Immature natural killer cell (primary cell): ENCODE data around the gene ALKBH1. TPM values are rescaled to one million over a fixed set of nuclear protein-coding genes. Genes with fewer than 3 reads are reported as not detected.
"Not testable (repeated sequence)": the region's sequence is repeated elsewhere in the genome, so short reads cannot be mapped to it uniquely, and the experiment has no call there.

Source experiments
- DNase-seq, 3 donors: peaks; one replicate each; pipeline ENCODE4 v3.0.0; 2022; ENCODE audit warnings: mixed read lengths in 1 of 3
- H3K27ac Mint-ChIP-seq, 6 donors: one replicate each; pipeline ENCODE4 v1.8.0; 2020; ENCODE audit warnings: mixed read lengths in 6 of 6, mild to moderate bottlenecking in 5 of 6, inconsistent platforms in 4 of 6, moderate library complexity in 3 of 6
- H3K27me3 Mint-ChIP-seq, 3 donors: one replicate each; pipeline ENCODE4 v1.8.0; 2020 to 2021; ENCODE audit warnings: low read depth in 3 of 3, mild to moderate bottlenecking in 3 of 3, mixed read lengths in 3 of 3, moderate library complexity in 3 of 3, inconsistent platforms in 1 of 3
- H3K36me3 Mint-ChIP-seq, 3 donors: one replicate each; pipeline ENCODE4 v1.8.0; 2020; ENCODE audit warnings: mixed read lengths in 3 of 3, inconsistent platforms in 2 of 3, mild to moderate bottlenecking in 2 of 3
- H3K4me1 Mint-ChIP-seq, 2 donors: one replicate each; pipeline ENCODE4 v1.8.0; 2020; ENCODE audit warnings: inconsistent platforms in 2 of 2, mild to moderate bottlenecking in 2 of 2, mixed read lengths in 2 of 2, moderate library complexity in 1 of 2
- H3K4me3 Mint-ChIP-seq, 5 donors: one replicate each; pipeline ENCODE4 v1.8.0; 2020; ENCODE audit warnings: mild to moderate bottlenecking in 5 of 5, mixed read lengths in 5 of 5, inconsistent platforms in 3 of 5, moderate library complexity in 3 of 5
- H3K9me3 Mint-ChIP-seq, 6 donors: one replicate each; pipeline ENCODE4 v1.8.0; 2020; ENCODE audit warnings: mild to moderate bottlenecking in 6 of 6, mixed read lengths in 6 of 6, inconsistent platforms in 4 of 6, moderate library complexity in 3 of 6
- polyA plus RNA-seq, 3 donors: library from polyadenylated mRNA; unstranded; fragments of 300-500 nt; fragmentation: Illumina TruSeq; gene quantifications; one replicate each; pipeline ENCODE4 v1.2.3, GENCODE V29; 2021

Gene ALKBH1
- polyA plus RNA-seq, 3 donors from 2014 or later, result 3.3 to 6.2 (median 4.3) TPM

DNA sequence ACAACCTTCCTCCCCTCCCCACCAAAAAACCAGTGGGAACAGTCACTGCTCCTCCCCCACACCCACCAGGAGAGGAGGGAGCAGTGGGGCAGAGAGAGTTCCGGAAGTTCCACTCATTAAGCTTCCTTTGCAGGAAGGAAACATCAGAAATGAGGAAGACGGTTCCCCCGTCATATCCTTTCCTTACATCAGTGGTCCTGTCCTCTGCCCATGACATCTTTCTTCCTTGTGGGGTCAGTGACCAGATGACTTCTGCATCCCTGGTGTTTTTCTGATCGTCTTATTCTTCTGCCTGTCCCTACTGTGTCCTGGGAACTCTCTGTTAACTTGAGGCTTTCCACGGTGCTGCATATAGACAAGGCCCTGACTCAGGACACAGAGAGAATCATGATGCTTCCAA lies 50.5 kb downstream of the ALKBH1 start:
- no peak overlapping the region for H3K4me3 Mint-ChIP-seq
- H3K27me3 Mint-ChIP-seq, result peaks cover 0 to 2% (median 0%) of the 10 kb centered on the region in 3 donors
- no peaks in the 10 kb centered on the region for H3K4me1 Mint-ChIP-seq
- no peak overlapping the region for H3K27ac Mint-ChIP-seq
- DNase-seq, result no peak
- peaks cover 0 to 1% (median 0%) of the 10 kb centered on the region in 6 donors for H3K9me3 Mint-ChIP-seq
- no peaks in the 10 kb centered on the region for H3K36me3 Mint-ChIP-seq

DNA sequence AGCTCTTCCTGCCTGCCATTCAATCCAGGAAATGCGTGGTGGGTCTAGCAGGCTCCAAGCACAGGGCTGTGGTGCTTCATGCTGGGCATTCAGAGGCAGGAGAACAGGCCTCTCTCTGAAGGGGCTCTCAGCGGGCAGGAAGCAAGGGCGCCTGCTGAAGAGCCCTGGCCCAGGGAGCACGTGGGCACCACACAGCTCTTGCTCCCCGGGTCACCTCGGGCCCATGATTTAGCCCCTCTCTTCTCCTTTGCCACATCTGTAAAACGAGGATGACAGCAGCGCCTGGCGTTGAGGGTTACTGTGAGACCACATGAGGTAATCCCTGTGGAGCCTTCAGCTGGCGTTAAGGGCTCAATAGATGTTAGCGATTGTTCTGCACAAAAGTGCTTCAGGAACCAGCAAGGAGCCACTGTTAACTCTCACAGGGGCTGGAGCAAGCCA lies 53.8 kb downstream of the ALKBH1 start:
- no peak overlapping the region for H3K27ac Mint-ChIP-seq
- peaks cover 0 to 1% (median 0%) of the 10 kb centered on the region in 6 donors for H3K9me3 Mint-ChIP-seq
- no peak for DNase-seq
- no peaks in the 10 kb centered on the region for H3K36me3 Mint-ChIP-seq
- no peak overlapping the region for H3K4me3 Mint-ChIP-seq
- no peaks in the 10 kb centered on the region for H3K27me3 Mint-ChIP-seq
- H3K4me1 Mint-ChIP-seq, result no peaks in the 10 kb centered on the region

DNA sequence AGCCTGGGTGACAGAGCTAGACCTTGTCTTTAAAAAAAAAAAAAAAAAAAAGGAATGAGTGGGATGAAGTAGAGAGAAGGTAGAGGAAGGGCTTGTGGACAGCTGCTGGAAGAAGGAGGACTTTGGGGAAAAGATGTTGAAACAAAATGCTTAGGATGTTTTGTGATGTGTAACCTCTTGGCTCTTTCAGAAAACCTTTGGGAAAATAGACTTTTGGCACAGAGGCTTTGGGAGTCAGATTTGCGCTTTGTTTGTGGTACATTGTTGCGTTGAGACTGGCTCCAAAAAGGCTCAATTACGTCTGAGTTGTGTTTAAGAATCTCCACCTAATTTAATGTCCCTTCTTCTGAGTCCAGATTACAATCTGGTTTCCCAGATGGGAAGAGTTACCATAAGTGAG lies 58.5 kb downstream of the ALKBH1 start:
- peaks cover 0 to 3% (median 0%) of the 10 kb centered on the region in 3 donors for H3K36me3 Mint-ChIP-seq
- no peak for DNase-seq
- H3K4me3 Mint-ChIP-seq, result no peak overlapping the region
- no peaks in the 10 kb centered on the region for H3K4me1 Mint-ChIP-seq
- H3K9me3 Mint-ChIP-seq, result no peaks in the 10 kb centered on the region
- no peak overlapping the region for H3K27ac Mint-ChIP-seq
- H3K27me3 Mint-ChIP-seq, result peaks cover 0 to 3% (median 0%) of the 10 kb centered on the region in 3 donors

DNA sequence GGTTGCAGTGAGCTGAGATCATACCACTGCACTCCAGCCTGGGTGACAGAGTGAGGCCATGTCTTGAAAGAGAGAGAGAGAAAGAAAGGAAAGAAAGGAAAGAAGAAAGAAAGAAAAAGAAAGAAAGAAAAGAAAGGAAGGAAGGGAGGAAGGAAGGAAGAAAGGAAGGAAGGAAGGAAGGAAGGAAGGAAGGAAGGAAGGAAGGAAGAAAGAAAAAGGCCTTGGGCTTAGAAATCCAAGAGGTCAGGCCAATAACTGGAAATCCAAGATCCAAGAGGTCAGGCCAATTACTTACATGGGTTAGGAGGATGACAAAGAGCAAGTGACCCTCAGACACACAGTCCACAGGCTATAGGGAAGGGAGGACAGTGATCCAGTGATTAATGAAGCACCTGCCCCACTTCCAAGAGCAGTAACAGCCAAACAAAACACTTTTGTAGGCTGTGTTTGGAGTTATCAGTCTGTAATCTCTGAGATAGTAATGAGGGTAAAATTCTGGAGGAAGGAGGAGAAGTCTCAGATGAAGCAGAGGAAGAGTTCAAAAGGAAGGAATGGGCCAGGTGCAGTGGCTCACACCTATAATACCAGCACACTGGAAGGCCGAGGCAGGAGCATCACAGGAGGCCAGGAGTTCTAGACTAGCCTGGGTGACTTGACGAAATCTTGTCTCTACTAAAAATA lies 59.2 kb downstream of the ALKBH1 start:
- H3K27me3 Mint-ChIP-seq, result peaks cover 0 to 3% (median 0%) of the 10 kb centered on the region in 3 donors
- no peak for DNase-seq
- H3K36me3 Mint-ChIP-seq, result peaks cover 0 to 3% (median 0%) of the 10 kb centered on the region in 3 donors
- H3K9me3 Mint-ChIP-seq, result no peaks in the 10 kb centered on the region
- H3K4me1 Mint-ChIP-seq, result no peaks in the 10 kb centered on the region
- no peak overlapping the region for H3K27ac Mint-ChIP-seq
- H3K4me3 Mint-ChIP-seq, result no peak overlapping the region

DNA sequence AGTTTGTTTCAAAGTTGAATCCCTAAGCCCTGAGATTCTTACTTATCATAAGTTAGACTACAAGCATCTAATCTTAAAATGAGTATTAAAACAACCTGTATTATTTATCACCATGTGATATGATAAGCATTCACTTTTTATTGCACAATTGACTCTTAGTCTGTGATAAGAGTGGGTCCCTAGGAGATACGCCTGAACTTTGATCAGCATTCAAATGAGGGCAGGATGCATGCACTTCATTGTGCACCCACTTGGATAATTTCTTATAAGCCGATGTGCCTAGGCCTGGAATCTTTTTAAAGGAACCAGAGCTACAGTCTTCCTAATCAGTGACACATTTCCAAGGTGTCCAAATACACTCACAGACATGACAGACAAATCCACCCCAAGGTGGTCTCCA lies 60.0 kb downstream of the ALKBH1 start:
- H3K4me1 Mint-ChIP-seq, result no peaks in the 10 kb centered on the region
- no peak overlapping the region for H3K4me3 Mint-ChIP-seq
- no peak for DNase-seq
- peaks cover 0 to 3% (median 0%) of the 10 kb centered on the region in 3 donors for H3K27me3 Mint-ChIP-seq
- peaks cover 0 to 3% (median 0%) of the 10 kb centered on the region in 3 donors for H3K36me3 Mint-ChIP-seq
- H3K9me3 Mint-ChIP-seq, result no peaks in the 10 kb centered on the region
- no peak overlapping the region for H3K27ac Mint-ChIP-seq

DNA sequence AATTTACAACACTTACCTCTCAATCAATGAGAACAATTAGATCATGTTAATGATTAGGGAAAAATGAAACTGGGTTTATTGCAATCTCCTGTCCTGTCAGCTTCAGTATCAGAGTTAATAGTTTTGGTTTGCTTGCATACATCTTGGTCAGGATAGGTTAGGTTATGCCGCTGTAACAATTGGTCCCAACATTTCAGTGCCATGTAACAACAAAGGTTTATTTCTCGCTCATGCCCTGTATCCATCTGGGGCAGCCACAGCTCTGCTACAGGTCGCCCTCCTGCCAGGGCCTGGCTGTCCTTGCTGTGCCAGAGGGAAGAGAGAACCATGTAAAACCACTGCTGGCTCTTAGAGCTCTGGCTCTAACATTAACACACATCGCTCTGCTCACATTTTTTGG lies 60.9 kb downstream of the ALKBH1 start:
- DNase-seq, result no peak
- H3K4me1 Mint-ChIP-seq, result peaks cover 6% of the 10 kb centered on the region in 2 donors
- H3K27ac Mint-ChIP-seq, result no peak overlapping the region
- no peak overlapping the region for H3K4me3 Mint-ChIP-seq
- H3K36me3 Mint-ChIP-seq, result peaks cover 0 to 3% (median 0%) of the 10 kb centered on the region in 3 donors
- H3K27me3 Mint-ChIP-seq, result peaks cover 0 to 3% (median 0%) of the 10 kb centered on the region in 3 donors
- no peaks in the 10 kb centered on the region for H3K9me3 Mint-ChIP-seq

DNA sequence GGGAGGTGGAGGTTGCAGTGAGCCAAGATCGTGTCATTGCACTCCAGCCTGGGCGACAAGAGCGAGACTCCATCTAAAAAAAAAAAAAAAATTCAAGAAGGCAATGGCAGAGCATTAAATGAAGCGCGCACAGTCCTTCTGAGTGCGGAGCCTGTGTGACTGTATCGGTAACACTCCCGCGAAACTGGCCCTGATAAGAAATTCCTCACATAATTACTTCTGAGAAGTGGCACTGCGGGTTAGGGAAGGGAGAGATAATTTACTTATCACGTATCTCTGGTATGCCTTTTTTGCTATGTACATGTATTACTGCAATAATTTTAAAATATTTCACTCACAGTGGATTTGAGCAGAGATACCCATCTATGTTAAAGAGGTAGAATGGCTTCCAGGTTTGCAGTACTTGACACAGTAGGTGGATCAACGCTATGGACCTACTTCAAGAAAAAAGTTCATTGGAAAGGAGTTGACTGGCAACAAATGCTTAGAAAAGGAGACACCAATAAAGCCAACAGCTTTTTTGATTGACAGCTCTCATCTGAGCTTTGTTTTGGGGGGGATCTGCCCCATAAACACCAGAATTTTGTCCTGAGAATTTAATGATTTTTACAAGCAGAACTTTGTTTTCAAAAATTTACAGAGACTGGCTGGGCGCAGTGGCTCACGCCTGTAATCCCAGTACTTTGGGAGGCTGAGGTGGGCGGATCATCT lies 62.1 kb downstream of the ALKBH1 start:
- DNase-seq, result no peak
- peaks cover 0 to 3% (median 0%) of the 10 kb centered on the region in 3 donors for H3K36me3 Mint-ChIP-seq
- peaks cover 16 to 17% of the 10 kb centered on the region in 2 donors for H3K4me1 Mint-ChIP-seq
- no peaks in the 10 kb centered on the region for H3K9me3 Mint-ChIP-seq
- H3K27ac Mint-ChIP-seq, result no peak overlapping the region
- H3K27me3 Mint-ChIP-seq, result peaks cover 0 to 5% (median 0%) of the 10 kb centered on the region in 3 donors
- no peak overlapping the region for H3K4me3 Mint-ChIP-seq

DNA sequence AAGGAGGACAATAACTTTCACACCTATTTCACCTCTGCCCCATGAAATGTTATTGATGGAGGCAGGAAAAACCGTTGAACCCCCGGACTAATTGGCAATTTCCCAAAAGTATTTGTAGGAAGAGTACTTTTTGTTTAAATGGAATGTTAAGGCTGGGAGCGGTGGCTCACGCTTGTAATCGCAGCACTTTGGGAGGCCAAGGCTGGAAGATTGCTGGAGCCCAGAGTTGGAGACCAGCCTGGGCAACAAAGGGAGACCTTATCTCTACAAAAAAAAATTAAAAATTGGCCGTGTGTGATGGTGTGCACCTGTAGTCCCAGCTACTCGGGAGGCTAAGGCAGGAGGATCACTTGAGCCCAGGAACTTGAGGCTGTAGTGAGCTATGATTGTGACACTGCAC lies 65.4 kb downstream of the ALKBH1 start:
- peak overlapping the region; percentile 86 to 95 (median 92) for H3K27ac Mint-ChIP-seq
- no peaks in the 10 kb centered on the region for H3K9me3 Mint-ChIP-seq
- H3K27me3 Mint-ChIP-seq, result peaks cover 0 to 1% (median 0%) of the 10 kb centered on the region in 3 donors
- no peak for DNase-seq
- peaks cover 16 to 18% of the 10 kb centered on the region in 2 donors for H3K4me1 Mint-ChIP-seq
- no peaks in the 10 kb centered on the region for H3K36me3 Mint-ChIP-seq
- peak overlapping the region; percentile 88 to 94 (median 93) for H3K4me3 Mint-ChIP-seq

DNA sequence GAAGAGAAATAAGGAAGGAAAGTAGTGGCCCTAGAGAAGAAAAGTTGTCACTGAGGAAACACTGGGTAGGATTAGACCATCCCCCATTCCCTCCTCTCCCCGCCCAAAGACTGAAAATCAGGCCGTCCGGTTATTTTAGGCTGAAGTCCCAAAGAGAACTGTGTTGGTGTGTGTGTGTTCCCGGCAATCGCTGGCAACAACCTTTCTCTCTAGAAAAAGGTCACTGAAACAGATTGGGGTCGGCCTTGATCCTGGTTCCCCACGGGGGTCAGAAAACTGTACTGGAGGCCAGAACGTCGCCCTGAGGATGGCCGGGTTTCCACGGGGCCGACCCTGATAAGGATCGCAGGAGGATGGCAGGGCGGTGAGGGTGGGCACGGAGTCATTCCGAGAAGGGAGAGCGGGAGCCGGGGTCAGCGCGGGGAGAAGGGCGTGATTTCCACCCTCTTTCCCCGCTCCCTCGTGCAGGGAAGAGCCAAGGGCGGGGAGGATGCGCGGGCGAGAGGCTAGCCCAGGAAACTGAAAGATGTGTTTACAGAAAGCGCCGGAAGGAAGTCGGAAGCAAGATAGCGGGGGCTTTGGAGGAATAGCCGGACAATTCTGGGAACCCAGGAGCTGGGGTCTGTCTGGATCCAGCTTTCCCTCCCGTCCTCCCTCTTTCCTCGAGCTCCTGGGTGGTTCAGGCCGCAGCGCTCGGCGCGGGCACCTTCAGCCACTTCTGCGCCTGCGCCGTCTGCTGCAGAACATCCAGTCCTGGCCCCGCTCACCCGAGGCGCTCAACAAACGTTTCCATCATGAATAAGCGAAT lies 66.1 kb downstream of the ALKBH1 start:
- Mint-ChIP-seq H3K27me3 (peaks cover 0 to 1% (median 0%) of the 10 kb centered on the region in 3 donors), H3K4me3 (peak overlapping the region; percentile 88 to 94 (median 93)), H3K36me3 (no peaks in the 10 kb centered on the region), H3K9me3 (no peaks in the 10 kb centered on the region), H3K27ac (peak overlapping the region; percentile 86 to 95 (median 92)), H3K4me1 (peaks cover 16 to 18% of the 10 kb centered on the region in 2 donors)
- peak; percentile 57 to 69 (median 66) for DNase-seq

DNA sequence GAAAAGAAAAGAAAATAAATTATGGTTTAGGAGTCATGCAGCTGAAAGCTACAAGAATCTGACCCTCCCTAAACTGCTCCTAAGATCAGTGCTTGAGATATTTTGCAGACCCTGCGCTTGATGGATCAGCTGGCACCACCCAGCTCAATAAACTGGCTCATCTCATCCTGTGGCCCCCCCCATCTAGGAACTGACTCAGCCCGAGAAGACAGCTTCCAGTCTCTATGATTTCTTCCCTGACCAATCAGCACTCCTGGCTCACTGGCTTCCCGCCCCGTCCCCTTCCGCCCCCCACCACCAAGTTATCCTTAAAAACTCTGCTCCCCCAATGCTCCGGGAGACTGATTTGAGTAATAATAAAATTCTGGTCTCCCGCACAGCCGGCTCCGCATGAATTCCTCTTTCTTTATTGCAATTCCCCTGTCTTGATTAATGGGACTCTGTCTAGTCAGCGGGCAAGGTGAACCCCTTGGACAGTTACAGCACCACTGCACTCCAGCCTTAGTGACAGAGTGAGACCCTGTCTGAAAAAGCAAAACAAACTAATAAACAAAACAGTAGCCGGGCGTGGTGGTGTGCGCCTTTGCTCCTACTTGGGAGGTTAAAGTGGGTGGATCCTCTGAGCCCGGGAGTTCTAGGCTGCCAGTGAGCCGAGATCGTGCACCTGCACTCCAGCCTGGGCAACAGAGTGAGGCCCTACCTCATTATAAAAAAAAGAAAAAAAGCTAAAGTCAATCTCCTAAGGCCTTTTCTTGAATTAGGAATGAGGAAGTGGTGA lies 66.9 kb downstream of the ALKBH1 start:
- no peaks in the 10 kb centered on the region for H3K9me3 Mint-ChIP-seq
- H3K4me3 Mint-ChIP-seq, result peak overlapping the region; percentile 88 to 94 (median 93)
- H3K36me3 Mint-ChIP-seq, result no peaks in the 10 kb centered on the region
- no peak for DNase-seq
- H3K27me3 Mint-ChIP-seq, result peaks cover 0 to 1% (median 0%) of the 10 kb centered on the region in 3 donors
- peak overlapping the region; percentile 86 to 95 (median 92) for H3K27ac Mint-ChIP-seq
- H3K4me1 Mint-ChIP-seq, result peaks cover 16 to 18% of the 10 kb centered on the region in 2 donors

DNA sequence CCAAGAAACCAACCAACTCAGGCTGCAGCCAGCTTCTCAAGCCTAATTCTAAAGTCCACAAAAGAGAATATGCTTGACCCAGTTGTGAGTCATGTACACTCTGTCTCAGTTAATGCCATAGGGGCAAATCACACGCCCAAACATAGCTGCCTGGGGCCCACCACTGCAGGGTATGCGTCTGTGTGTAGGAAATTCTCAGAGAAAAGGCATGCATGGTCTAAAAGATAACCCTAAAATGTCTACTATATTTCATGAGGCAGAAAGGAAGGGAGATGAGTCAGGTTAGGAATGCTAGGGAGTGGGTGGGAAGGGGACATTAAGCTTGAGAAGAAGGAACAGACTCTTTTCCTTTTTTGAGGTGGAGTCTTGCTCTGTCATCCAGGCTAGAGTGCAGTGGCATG lies 69.1 kb downstream of the ALKBH1 start:
- Mint-ChIP-seq H3K27me3 (peaks cover 0 to 1% (median 0%) of the 10 kb centered on the region in 3 donors), H3K4me1 (peaks cover 16 to 18% of the 10 kb centered on the region in 2 donors), H3K9me3 (no peaks in the 10 kb centered on the region), H3K27ac (no peak overlapping the region), H3K36me3 (no peaks in the 10 kb centered on the region), H3K4me3 (no peak overlapping the region)
- no peak for DNase-seq

DNA sequence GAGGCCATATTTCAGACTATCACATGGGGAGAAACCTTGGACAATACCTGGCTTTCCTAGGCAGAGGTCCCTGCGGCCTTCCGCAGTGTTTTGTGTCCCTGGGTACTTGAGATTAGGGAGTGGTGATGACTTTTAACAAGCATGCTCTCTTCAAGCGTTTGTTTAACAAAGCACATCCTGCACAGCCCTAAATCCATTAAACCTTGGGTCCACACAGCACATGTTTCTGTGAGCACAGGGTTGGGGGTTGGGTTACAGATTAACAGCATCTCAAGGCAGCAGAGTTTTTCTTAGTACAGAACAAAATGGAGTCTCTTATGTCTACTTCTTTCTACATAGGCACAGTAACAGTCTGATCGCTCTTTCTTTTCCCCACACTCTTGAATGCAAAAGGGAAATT lies 72.0 kb downstream of the ALKBH1 start:
- not testable (repeated sequence) for DNase-seq, H3K4me3 Mint-ChIP-seq, H3K27me3 Mint-ChIP-seq, H3K9me3 Mint-ChIP-seq, H3K36me3 Mint-ChIP-seq, H3K4me1 Mint-ChIP-seq, H3K27ac Mint-ChIP-seq

DNA sequence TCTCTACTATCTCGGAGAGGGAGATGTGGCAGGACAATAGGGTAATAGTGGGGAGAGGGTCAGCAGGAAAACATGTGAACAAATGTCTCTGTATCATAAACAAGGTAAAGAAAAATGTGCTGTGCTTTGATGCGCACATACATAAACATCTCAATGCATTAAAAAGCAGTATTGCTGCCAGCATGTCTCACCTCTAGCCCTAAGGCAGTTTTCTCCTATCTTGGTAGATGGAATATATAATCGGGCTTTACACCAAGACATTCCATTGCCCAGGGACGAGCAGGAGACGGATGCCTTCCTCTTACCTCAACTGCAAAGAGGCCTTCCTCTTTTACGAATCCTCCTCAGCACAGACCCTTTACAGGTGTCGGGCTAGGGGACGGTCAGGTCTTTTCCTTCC lies 72.4 kb downstream of the ALKBH1 start:
- H3K9me3 Mint-ChIP-seq, H3K4me1 Mint-ChIP-seq, H3K36me3 Mint-ChIP-seq, H3K4me3 Mint-ChIP-seq, H3K27me3 Mint-ChIP-seq, DNase-seq, H3K27ac Mint-ChIP-seq: not testable (repeated sequence)
